Measurements from ENCODE around the gene CNPY2.

- TF ChIP-seq POLR2A (IDR thresholded peaks at IDR 0.05) (no peak), CTCF (IDR thresholded peaks at IDR 0.05) (no peak)
Observed at GRCh38 chr12:56333197-56333678, 17.4 kb upstream of the CNPY2 start.
